K562 (cell line): ENCODE data around the gene NEURL1B.

Experiments used
- ARNT ChIP-seq, 2 experiments: fragments of 450-650 bp; IDR thresholded peaks; 2 replicates each; pipeline ENCODE4 v1.6.1; 2016; ENCODE audit warnings: mild to moderate bottlenecking in 1 of 2
- CBX8 ChIP-seq: fragments of 200-600 bp; sonication (generic); IDR thresholded peaks from 2 replicates; pipeline ENCODE4 v1.6.1; 2012; ENCODE audit warnings: borderline replicate concordance, mixed run types, low read depth, mild to moderate bottlenecking, moderate library complexity, mixed read lengths, low read length, control low read depth, inconsistent platforms; ENCODE audit not compliant: poor library complexity, severe bottlenecking; ENCODE audit errors: extremely low read depth
- HBP1 ChIP-seq: fragments of 450-650 bp; formaldehyde crosslinking; IDR thresholded peaks from 2 replicates; pipeline ENCODE4 v1.4.0; 2022; ENCODE audit warnings: missing genetic modification characterization
- PRDM10 ChIP-seq: fragments of 450-650 bp; IDR thresholded peaks from 2 replicates; pipeline ENCODE4 v1.6.1; 2018; ENCODE audit not compliant: partially characterized antibody
- RNF2 ChIP-seq: sonication (generic); IDR thresholded peaks from 2 replicates; pipeline ENCODE4 v1.6.1; 2016
- TAF15 ChIP-seq: fragments of 200-400 bp; formaldehyde crosslinking; IDR thresholded peaks from 2 replicates; pipeline ENCODE4 v1.6.1; 2017; ENCODE audit warnings: mild to moderate bottlenecking, low read depth, low read length, moderate library complexity
- ZNF232 ChIP-seq: sonication (generic); formaldehyde crosslinking; IDR thresholded peaks from 2 replicates; pipeline ENCODE4 v1.8.0; 2022; ENCODE audit warnings: mild to moderate bottlenecking, missing genetic modification reagents

- TF ChIP-seq HBP1 (CRISPR knock-in tag) (no peak), PRDM10 (no peak), TAF15 (no peak), ARNT (IDR thresholded peaks at IDR 0.05) (no peak), ZNF232 (no peak), RNF2 (no peak), CBX8 (no peak)
These were observed 33.1 kb downstream of the NEURL1B start for GRCh38 chr5:172674155-172674554.
